Measurements from ENCODE around the gene DOCK7.
A peak's percentile ranks its signal among the peaks of the same experiment; 100 is the strongest.

The DOCK7 gene

DNA sequence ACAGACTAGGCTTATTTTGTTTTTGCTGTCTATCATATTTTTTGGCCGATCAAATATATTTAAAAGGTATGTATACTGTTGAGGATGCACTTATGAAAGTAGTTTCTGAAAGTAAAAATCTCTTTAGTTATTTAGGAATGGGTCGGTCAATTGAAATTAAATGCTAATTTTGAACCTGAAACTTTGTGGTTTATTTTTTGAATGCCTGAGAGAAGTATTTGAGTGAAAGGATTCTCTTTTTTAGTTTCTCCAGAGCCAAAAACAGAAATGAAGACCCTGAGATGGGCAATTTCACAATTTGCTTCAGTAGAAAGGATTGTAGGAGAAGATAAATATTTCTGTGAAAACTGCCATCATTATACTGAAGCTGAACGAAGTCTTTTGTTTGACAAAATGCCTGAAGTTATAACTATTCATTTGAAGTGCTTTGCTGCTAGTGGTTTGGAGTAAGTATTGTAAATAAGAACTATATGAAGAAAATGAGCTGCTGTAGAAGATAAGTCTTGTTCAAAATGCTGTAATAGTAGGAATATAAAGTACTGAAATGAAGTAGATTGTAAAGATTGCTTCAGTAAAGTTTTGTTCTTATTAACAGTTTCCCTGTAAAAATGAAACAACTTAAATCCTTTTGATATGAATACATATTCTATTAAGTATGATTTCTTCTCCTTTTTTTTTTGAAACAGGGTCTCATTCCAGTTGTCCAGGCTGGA lies 239.8 kb downstream of the DOCK7 start:
- no peak overlapping the region for H3K4me3 ChIP-seq (ENCODE audit: control insufficient read depth, low read depth, low read length)
- TF ChIP-seq, protein P1, sequence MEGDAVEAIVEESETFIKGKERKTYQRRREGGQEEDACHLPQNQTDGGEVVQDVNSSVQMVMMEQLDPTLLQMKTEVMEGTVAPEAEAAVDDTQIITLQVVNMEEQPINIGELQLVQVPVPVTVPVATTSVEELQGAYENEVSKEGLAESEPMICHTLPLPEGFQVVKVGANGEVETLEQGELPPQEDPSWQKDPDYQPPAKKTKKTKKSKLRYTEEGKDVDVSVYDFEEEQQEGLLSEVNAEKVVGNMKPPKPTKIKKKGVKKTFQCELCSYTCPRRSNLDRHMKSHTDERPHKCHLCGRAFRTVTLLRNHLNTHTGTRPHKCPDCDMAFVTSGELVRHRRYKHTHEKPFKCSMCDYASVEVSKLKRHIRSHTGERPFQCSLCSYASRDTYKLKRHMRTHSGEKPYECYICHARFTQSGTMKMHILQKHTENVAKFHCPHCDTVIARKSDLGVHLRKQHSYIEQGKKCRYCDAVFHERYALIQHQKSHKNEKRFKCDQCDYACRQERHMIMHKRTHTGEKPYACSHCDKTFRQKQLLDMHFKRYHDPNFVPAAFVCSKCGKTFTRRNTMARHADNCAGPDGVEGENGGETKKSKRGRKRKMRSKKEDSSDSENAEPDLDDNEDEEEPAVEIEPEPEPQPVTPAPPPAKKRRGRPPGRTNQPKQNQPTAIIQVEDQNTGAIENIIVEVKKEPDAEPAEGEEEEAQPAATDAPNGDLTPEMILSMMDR (conservative IDR thresholded peaks at IDR 0.05; ENCODE audit: control insufficient read depth, insufficient read depth, low read depth, low read length), result no peak
- DNase-seq (ENCODE audit: low read depth), result no peak

DNA sequence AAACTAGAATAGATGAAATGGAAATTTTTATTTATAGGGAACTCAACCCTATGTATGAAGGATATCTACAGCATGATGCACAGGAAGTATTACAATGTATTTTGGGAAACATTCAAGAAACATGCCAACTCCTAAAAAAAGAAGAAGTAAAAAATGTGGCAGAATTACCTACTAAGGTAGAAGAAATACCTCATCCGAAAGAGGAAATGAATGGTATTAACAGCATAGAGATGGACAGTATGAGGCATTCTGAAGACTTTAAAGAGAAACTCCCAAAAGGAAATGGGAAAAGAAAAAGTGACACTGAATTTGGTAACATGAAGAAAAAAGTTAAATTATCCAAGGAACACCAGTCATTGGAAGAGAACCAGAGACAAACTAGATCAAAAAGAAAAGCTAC lies 243.5 kb downstream of the DOCK7 start:
- no peak for DNase-seq (ENCODE audit: low read depth)
- TF ChIP-seq, protein P1 (conservative IDR thresholded peaks at IDR 0.05; ENCODE audit: control insufficient read depth, insufficient read depth, low read depth, low read length), result no peak
- no peak overlapping the region for H3K4me3 ChIP-seq (ENCODE audit: control insufficient read depth, low read depth, low read length)

DNA sequence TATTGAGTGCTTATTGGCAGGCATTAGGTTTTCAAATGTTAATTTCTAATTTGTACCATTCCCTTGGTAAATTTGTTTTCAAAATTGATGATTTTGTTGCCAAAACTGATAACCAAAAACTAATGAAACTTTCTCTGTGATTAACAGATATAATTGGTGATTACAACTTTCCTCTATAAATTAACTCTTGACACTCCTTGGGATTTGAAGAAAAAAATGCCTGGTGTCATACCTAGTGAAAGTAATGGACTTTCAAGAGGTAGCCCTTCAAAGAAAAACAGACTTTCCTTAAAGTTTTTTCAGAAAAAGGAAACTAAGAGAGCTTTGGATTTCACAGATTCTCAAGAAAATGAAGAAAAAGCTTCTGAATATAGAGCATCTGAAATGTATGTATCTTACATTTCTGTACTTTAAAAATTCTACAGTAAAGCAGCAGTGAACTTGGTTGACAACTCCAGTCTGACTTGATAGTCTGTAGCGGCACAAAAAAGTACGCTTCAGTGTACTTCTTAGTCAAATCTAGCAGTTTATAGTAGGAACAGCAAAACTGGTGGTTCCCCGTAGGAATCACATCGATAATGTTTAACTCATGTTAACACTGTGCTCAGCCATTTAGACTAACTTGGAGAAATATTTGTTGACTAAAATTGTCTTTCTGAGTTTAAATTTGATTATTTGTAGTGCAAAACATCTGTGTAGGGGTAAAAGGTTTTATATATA lies 248.4 kb downstream of the DOCK7 start:
- DNase-seq (ENCODE audit: low read depth), result peak; percentile 60
- TF ChIP-seq, protein P1 (conservative IDR thresholded peaks at IDR 0.05; ENCODE audit: control insufficient read depth, insufficient read depth, low read depth, low read length), result peak; percentile 9
- H3K4me3 ChIP-seq (ENCODE audit: control insufficient read depth, low read depth, low read length), result no peak overlapping the region

DNA sequence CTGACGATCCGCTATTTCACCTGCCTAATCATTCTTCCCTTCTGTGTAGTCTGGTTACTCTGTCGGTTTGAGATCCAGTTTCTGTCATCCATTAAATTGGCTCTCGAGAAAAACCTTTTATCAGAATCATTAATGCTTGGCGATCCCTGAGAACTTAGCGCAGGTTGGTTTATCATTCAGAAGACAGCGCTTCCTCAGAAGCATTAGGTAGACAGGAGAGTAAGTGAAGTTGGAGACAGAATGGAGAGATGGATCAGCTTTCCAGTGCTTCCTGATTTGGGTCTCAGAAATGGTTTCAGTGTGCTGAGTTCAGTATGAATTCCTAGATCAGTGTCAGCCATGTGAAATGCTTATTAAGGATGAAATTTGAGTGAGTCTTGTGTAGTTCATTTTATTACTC lies 250.0 kb downstream of the DOCK7 start:
- peak; percentile 26 for DNase-seq (ENCODE audit: low read depth)
- peak overlapping the region; percentile 91 for H3K4me3 ChIP-seq (ENCODE audit: control insufficient read depth, low read depth, low read length)
- TF ChIP-seq, protein P1 (conservative IDR thresholded peaks at IDR 0.05; ENCODE audit: control insufficient read depth, insufficient read depth, low read depth, low read length), result no peak

DNA sequence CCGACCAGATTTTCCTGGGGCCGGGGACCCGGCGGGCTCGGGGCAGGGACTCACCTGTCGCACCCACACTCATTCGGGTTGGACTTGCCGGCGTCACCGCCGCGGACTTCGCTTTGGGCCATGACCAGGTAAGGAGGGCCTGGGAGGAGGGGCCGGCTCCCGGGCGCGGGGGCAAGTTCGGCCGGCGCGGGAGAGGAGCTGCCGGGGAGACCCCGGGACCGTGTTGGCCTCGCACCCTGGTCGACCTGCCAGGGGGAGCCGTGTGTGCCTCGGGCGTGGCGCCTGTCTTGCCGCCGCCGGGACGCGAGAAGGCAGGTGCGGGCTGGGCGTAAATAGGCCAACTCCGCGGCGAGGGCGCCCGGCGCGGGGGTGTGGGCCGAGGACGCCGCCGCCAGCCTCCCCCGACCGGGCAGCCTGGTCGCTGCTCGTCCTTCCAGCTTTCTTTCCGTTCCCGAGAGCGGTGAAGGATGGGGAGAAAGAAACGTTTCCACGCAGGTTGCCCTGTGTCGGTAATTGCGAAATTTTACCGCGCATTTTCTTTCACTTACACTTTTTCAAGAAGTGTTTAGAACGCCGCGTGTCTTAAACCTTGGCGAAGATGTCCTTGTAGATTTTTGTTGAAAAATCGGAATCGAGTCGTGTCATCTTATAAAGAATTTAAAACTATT lies 250.8 kb downstream of the DOCK7 start:
- TF ChIP-seq, protein P1 (conservative IDR thresholded peaks at IDR 0.05; ENCODE audit: control insufficient read depth, insufficient read depth, low read depth, low read length), result no peak
- no peak for DNase-seq (ENCODE audit: low read depth)
- H3K4me3 ChIP-seq (ENCODE audit: control insufficient read depth, low read depth, low read length), result peak overlapping the region; percentile 91

DNA sequence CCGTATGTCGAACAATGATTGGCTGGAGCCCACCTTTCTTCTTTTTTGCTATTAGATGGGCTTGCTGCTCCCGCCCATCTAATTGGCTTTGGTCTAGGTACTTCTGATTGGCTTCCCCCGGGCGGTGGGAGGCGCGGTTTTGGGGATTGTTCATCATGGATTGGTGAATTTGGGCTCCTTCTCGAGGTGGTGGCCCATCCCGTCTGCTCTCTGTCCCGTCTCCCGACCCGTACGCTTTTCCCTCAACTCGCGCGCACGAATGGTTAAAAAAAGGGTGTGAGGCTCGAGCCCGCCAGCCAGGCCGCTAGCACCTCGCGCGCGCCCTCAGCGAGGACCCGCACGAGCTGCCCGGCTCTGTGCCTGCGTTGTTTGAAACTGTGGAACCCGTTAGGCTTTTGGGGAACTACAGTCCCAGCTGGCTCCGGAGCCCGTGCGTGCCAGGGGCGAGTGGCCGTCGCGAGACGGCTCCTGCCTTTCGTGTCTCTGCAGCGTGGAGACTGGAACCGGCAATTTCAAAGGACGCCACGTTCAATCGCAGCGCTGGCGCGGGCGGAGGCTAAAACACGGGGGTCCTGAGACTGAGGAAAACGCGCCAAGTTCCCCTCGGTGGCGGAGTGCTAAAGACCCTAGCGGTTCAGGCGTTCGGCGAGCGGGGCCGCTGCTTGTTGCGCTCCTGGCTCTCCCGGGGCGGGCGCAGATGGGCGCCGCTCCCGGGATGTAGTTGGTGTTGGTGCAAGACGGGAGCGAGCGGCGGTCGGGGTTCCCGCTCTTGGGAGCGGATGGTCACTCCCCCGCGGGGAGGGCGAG lies 251.5 kb downstream of the DOCK7 start, which contains the start of gene USP1:
Gene USP1 (plus strand): TSS at position 584 of the 807 bp plus-strand sequence. CDS start 2,819 bp downstream, outside the sequence.
- peak within 1 kb of the TSS; percentile 91 for H3K4me3 ChIP-seq (ENCODE audit: control insufficient read depth, low read depth, low read length)
- TF ChIP-seq, protein P1 (conservative IDR thresholded peaks at IDR 0.05; ENCODE audit: control insufficient read depth, insufficient read depth, low read depth, low read length), result no peak
- DNase-seq (ENCODE audit: low read depth), result peak; percentile 100
